ENCODE results near the gene ZNF253.
A peak's percentile ranks its signal among the peaks of the same experiment; 100 is the strongest.
"Not testable (repeated sequence)": the region's sequence is repeated elsewhere in the genome, so short reads cannot be mapped to it uniquely, and the experiment has no call there.

ZNF253 gene

DNA sequence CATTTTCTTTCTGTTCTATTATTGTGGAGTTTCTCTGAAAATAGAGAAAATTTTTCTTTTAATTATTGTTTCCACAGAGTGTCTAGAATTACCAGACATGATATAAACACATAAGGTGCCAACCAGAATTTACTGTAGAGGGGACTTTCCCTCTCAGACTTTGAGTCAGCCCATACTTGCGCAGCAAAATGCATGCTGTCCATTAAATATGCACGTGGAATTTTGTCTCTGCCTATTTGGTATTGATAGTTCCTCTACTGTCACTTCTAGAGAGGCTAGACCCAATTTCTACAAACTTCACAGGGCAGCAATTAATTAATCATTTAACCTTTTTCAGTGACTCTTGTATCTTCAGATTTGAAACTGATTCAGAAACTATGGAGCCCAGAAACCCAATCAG is 44.0 kb downstream of the ZNF253 start:
- ATAC-seq = no peak
- no peak for TF ChIP-seq ISL1 (CRISPR knock-in tag; IDR thresholded peaks at IDR 0.05)
- no peak for TF ChIP-seq ZNF70 (CRISPR knock-in tag; IDR thresholded peaks at IDR 0.05)
- no peak for TF ChIP-seq TCF4 (CRISPR knock-in tag; IDR thresholded peaks at IDR 0.05; ENCODE audit: borderline replicate concordance)
- TF ChIP-seq, protein P1, sequence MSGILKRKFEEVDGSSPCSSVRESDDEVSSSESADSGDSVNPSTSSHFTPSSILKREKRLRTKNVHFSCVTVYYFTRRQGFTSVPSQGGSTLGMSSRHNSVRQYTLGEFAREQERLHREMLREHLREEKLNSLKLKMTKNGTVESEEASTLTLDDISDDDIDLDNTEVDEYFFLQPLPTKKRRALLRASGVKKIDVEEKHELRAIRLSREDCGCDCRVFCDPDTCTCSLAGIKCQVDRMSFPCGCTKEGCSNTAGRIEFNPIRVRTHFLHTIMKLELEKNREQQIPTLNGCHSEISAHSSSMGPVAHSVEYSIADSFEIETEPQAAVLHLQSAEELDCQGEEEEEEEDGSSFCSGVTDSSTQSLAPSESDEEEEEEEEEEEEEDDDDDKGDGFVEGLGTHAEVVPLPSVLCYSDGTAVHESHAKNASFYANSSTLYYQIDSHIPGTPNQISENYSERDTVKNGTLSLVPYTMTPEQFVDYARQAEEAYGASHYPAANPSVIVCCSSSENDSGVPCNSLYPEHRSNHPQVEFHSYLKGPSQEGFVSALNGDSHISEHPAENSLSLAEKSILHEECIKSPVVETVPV (CRISPR knock-in tag; IDR thresholded peaks at IDR 0.05) = no peak
- TF ChIP-seq TOX (CRISPR knock-in tag; IDR thresholded peaks at IDR 0.05; ENCODE audit: borderline replicate concordance) = no peak
- no peak for TF ChIP-seq ZNF565 (CRISPR knock-in tag; conservative IDR thresholded peaks at IDR 0.05; ENCODE audit: low read depth)

- TF ChIP-seq ZC3H10 (CRISPR knock-in tag; IDR thresholded peaks at IDR 0.05) = no peak
- peak; percentile 69; the same call in 1 of the 2 replicates for TF ChIP-seq SNAI2 (CRISPR knock-in tag; IDR thresholded peaks at IDR 0.05)
- TF ChIP-seq ZFP3 (CRISPR knock-in tag; IDR thresholded peaks at IDR 0.05) = no peak
- TF ChIP-seq ZNF70 (CRISPR knock-in tag; IDR thresholded peaks at IDR 0.05) = no peak
- 0 out of 2 replicates have a peak, but pooled peaks have one; percentile 10 for TF ChIP-seq ISL1 (CRISPR knock-in tag; IDR thresholded peaks at IDR 0.05)
- no peak for ATAC-seq
Measured at GRCh38 chr19:19911150-19911549, 45.5 kb downstream of the ZNF253 start.

GRCh38 chr19:19914596-19914995 is 48.9 kb downstream of the ZNF253 start:
- ATAC-seq = no peak
- TF ChIP-seq, protein P2, sequence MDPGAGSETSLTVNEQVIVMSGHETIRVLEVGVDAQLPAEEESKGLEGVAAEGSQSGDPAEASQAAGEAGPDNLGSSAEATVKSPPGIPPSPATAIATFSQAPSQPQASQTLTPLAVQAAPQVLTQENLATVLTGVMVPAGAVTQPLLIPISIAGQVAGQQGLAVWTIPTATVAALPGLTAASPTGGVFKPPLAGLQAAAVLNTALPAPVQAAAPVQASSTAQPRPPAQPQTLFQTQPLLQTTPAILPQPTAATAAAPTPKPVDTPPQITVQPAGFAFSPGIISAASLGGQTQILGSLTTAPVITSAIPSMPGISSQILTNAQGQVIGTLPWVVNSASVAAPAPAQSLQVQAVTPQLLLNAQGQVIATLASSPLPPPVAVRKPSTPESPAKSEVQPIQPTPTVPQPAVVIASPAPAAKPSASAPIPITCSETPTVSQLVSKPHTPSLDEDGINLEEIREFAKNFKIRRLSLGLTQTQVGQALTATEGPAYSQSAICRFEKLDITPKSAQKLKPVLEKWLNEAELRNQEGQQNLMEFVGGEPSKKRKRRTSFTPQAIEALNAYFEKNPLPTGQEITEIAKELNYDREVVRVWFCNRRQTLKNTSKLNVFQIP (CRISPR knock-in tag; IDR thresholded peaks at IDR 0.05; ENCODE audit: borderline replicate concordance, low read depth) = no peak
- no peak for TF ChIP-seq GLIS3 (CRISPR knock-in tag; IDR thresholded peaks at IDR 0.05)
- TF ChIP-seq OSR1 (CRISPR knock-in tag; IDR thresholded peaks at IDR 0.05) = no peak
- TF ChIP-seq ARNTL (CRISPR knock-in tag; IDR thresholded peaks at IDR 0.05; ENCODE audit: borderline replicate concordance, low read depth) = no peak
- TF ChIP-seq ZC3H10 (CRISPR knock-in tag; IDR thresholded peaks at IDR 0.05) = no peak

- not testable (repeated sequence) for ATAC-seq
Measured at GRCh38 chr19:19930417-19930816, 64.7 kb downstream of the ZNF253 start.

DNA sequence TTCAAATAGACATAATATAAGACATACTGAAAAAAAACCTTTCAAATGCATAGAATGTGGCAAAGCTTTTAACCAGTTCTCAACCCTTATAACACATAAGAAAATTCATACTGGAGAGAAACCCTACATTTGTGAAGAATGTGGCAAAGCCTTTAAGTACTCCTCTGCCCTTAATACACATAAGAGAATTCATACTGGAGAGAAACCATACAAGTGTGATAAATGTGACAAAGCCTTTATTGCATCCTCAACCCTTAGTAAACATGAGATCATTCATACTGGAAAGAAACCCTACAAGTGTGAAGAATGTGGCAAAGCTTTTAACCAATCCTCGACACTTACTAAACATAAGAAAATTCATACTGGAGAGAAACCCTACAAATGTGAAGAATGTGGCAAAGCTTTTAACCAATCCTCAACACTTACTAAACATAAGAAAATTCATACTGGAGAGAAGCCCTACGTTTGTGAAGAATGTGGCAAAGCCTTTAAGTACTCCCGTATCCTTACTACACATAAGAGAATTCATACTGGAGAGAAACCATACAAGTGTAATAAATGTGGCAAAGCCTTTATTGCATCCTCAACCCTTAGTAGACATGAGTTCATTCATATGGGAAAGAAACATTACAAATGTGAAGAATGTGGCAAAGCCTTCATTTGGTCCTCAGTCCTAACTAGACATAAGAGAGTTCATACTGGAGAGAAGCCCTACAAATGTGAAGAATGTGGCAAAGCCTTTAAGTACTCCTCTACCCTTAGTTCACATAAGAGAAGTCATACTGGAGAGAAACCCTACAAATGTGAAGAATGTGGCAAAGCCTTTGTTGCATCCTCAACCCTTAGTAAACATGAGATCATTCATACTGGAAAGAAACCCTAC is 68.0 kb downstream of the ZNF253 start:
- ATAC-seq = not testable (repeated sequence)

DNA sequence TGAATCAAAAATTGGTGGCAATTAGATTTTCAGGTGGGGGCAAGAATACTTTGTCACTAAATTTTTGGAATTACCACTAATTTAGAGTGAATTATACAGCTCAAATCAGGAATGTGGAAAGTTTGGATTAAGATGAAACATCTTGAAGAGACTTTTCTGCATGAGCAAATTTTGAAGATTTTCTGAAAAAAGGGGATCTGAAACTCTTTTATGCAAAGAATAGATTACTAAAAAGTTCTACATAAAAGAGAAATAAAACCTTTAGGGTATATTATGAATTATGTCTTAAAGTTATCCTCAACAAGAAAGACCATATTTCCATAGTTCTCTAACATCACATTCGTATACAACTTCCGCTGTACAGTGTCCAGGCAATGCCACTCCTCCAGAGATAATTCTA is 71.7 kb downstream of the ZNF253 start:
- ATAC-seq = no peak

More for the DNA sequence above, 71.7 kb downstream of the ZNF253 start:
- TF ChIP-seq ISL1 (CRISPR knock-in tag; IDR thresholded peaks at IDR 0.05) = no peak
- TF ChIP-seq, protein P2 (CRISPR knock-in tag; IDR thresholded peaks at IDR 0.05; ENCODE audit: borderline replicate concordance, low read depth) = no peak
- TF ChIP-seq ESRRG (CRISPR knock-in tag; IDR thresholded peaks at IDR 0.05) = no peak
- TF ChIP-seq TOX (CRISPR knock-in tag; IDR thresholded peaks at IDR 0.05; ENCODE audit: borderline replicate concordance) = no peak
- no peak for TF ChIP-seq PPARA (CRISPR knock-in tag; IDR thresholded peaks at IDR 0.05; ENCODE audit: borderline replicate concordance)
- TF ChIP-seq TSHZ2 (CRISPR knock-in tag; IDR thresholded peaks at IDR 0.05) = no peak
- TF ChIP-seq CSDC2 (CRISPR knock-in tag; IDR thresholded peaks at IDR 0.05) = no peak
- TF ChIP-seq TCF4 (CRISPR knock-in tag; IDR thresholded peaks at IDR 0.05; ENCODE audit: borderline replicate concordance) = no peak
- no peak for TF ChIP-seq ARNTL (CRISPR knock-in tag; IDR thresholded peaks at IDR 0.05; ENCODE audit: borderline replicate concordance, low read depth)
- TF ChIP-seq, protein P1 (CRISPR knock-in tag; IDR thresholded peaks at IDR 0.05) = no peak
- no peak for TF ChIP-seq OSR1 (CRISPR knock-in tag; IDR thresholded peaks at IDR 0.05)
- TF ChIP-seq, protein P3, sequence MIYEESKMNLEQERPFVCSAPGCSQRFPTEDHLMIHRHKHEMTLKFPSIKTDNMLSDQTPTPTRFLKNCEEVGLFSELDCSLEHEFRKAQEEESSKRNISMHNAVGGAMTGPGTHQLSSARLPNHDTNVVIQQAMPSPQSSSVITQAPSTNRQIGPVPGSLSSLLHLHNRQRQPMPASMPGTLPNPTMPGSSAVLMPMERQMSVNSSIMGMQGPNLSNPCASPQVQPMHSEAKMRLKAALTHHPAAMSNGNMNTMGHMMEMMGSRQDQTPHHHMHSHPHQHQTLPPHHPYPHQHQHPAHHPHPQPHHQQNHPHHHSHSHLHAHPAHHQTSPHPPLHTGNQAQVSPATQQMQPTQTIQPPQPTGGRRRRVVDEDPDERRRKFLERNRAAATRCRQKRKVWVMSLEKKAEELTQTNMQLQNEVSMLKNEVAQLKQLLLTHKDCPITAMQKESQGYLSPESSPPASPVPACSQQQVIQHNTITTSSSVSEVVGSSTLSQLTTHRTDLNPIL (CRISPR knock-in tag; IDR thresholded peaks at IDR 0.05; ENCODE audit: low read depth) = no peak
- no peak for TF ChIP-seq ZFP3 (CRISPR knock-in tag; IDR thresholded peaks at IDR 0.05)
- TF ChIP-seq BACH2 (CRISPR knock-in tag; IDR thresholded peaks at IDR 0.05; ENCODE audit: borderline replicate concordance) = no peak

All from SK-N-SH treated with all-trans-retinoic acid at 6 μM for 48 hours (cell line).